ENCODE measurements around the gene PTPN14.

DNA sequence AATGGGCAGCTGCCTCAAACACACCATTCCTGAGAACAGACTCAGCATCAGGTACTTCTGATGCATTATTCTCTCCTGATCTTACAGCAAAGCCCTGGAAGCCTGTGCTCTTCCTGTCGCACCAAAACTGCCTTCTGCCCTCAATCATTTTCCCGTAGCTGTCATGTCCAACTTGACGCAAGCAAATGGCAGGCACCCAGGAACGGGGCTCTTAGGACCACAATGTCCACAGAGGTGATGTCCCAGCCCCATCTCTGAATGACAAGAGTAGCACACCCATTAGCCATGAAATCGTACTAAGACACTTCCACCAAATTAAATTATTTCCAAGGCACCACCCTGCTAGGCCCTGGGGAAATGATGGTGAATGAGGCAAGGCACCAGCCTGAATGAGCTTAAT is 47.1 kb downstream of the PTPN14 start:
- TF ChIP-seq, protein P1, sequence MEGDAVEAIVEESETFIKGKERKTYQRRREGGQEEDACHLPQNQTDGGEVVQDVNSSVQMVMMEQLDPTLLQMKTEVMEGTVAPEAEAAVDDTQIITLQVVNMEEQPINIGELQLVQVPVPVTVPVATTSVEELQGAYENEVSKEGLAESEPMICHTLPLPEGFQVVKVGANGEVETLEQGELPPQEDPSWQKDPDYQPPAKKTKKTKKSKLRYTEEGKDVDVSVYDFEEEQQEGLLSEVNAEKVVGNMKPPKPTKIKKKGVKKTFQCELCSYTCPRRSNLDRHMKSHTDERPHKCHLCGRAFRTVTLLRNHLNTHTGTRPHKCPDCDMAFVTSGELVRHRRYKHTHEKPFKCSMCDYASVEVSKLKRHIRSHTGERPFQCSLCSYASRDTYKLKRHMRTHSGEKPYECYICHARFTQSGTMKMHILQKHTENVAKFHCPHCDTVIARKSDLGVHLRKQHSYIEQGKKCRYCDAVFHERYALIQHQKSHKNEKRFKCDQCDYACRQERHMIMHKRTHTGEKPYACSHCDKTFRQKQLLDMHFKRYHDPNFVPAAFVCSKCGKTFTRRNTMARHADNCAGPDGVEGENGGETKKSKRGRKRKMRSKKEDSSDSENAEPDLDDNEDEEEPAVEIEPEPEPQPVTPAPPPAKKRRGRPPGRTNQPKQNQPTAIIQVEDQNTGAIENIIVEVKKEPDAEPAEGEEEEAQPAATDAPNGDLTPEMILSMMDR (IDR thresholded peaks at IDR 0.05): no peak
- TF ChIP-seq POLR2A (IDR thresholded peaks at IDR 0.05): no peak
